Renal cortex interstitium (tissue), 11 donors: Measurements from ENCODE around the gene GATA2. TPM values are rescaled to one million over a fixed set of nuclear protein-coding genes. Genes with fewer than 3 reads are reported as not detected.

Experiments
- DNase-seq, 11 donors: peaks; one replicate each; pipeline ENCODE4 v3.0.0-alpha.2; 2013; ENCODE audit warnings: low read depth in 9 of 11, low spot score in 4 of 11; ENCODE audit errors: extremely low read depth in 1 of 11
- polyA plus RNA-seq, 3 donors: library from polyadenylated mRNA; unstranded; fragments of 120-200 nt; gene quantifications; one replicate each; pipeline ENCODE4 v1.2.1, GENCODE V29; 2013; ENCODE audit not compliant: insufficient read length in 3 of 3

GATA2 gene
- polyA plus RNA-seq, 3 donors: 22.5 to 56.7 (median 38.3) TPM

DNA sequence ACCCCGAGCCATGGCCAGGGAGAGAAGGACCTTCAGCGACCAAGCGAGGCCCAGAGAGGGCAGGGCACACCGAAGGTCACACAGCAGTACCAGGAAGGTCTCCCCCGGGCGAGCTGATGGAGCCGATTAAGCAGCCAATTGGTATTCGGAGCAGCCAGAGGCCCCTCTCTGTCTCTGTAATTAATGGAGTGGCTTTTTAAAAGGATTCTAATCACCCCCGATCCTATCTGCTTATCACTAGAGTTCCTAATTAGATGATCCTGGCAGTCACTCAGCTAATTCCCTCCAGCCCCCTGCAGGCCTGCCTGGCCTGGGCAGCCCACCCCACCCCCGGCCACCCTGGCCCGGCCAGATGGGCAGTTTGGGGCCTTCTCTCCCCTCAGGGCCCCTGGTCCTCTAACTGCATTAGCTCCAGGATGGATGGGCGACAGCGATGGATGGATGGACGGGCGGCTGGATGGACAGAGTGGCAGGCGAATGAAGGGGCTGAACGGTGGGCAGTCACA lies 24.7 kb downstream of the GATA2 start:
- DNase-seq: no peak

GRCh38 chr3:128466840-128467541 lies 26.0 kb downstream of the GATA2 start, which contains the start of gene DNAJB8:
TSS of gene DNAJB8 (minus strand) at chr3:128466890. CDS start at chr3:128463245, 3,645 bp downstream.
- DNase-seq: no peak

- DNase-seq: no peak
Measured at GRCh38 chr3:128464702-128465101, 28.3 kb downstream of the GATA2 start.

DNA sequence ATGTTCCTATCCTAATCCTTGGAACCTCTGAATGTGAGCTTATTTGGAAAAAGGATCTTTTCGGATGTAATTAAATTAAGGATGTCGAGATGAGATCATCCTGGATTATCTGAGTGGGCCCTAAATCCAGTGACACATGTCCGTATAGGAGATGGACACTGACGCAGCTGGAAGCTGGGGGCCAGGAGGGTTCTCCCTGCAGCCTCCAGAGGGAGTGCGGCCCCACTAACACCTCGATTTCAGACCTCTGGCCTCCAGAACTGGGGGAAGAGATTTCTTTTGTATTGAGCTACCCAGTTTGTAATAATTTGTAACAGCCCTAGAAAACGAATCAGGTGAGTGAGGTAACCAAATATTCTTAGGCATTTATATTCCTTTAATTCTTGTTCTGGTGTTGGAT lies 28.8 kb downstream of the GATA2 start:
- DNase-seq: no peak

DNA sequence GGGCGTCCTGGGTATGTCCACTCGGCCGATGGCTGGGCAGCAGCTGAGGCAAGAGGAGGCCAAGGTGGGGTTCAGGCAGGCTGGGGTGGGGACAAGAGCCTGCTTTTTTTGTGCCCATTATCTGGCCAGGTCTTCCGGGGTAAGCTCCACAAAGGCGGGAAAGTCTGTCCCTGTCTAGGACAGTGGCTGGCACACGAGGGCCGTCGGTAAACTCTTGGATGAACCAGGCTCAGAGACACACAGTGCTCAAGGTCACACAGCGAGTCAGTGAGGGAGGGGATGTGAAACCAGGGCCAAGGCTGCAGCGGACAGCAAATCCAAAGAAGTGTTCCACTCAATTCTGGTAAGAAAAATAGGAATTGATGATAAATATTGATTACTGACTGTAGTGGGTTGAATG lies 29.2 kb downstream of the GATA2 start:
- DNase-seq: no peak

- no peak for DNase-seq
Measured at GRCh38 chr3:128463354-128463753, 29.6 kb downstream of the GATA2 start.

- DNase-seq: no peak
Measured at GRCh38 chr3:128462931-128463330, 30.1 kb downstream of the GATA2 start.

DNA sequence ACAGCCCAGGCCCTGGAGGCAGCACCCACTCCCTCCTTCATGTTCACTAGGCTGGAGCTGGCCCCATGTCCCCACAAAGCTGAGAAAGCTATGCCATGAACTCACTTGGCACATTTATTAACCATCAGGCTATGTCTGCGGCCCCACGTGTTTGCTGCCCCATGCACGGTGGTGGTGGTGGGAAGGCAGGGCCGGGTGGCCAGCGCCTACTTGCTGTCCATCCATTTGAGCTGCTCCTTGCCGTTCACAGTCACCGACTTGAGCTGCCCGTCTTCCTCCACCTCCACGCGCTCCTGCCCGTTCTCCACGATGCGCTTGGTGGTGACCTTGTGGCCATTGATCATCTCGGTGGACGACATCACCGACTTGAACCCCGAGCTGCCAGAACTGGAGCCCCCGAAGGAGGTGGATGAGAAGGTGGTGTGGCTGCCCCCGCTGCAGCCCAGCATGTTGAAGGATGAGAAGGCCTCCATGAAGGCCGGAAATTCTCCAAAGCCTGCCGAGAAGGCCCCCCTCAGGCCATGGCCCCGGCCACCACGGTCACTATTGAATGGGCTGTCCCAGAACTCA lies 30.6 kb downstream of the GATA2 start:
- no peak for DNase-seq

DNA sequence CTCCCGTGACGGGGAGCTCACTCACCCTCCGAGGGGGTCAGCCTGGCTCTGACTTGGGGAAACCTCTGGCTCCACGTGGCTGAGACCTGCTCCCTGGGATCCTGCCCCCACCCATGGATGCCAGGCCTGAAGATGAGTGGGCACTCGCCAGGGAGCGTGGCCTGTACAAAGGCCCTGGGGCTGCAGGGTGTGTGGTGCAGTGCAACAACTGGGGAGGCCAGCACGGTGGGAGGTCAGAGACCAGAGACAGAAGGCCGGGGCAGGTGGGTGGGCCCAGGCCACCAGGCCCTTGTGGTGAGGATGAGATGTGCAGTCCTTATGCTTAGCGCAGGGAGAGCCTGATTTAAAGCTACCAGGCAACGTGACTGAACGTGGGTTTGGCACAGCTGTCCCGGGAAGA lies 31.3 kb downstream of the GATA2 start:
- DNase-seq: no peak

DNA sequence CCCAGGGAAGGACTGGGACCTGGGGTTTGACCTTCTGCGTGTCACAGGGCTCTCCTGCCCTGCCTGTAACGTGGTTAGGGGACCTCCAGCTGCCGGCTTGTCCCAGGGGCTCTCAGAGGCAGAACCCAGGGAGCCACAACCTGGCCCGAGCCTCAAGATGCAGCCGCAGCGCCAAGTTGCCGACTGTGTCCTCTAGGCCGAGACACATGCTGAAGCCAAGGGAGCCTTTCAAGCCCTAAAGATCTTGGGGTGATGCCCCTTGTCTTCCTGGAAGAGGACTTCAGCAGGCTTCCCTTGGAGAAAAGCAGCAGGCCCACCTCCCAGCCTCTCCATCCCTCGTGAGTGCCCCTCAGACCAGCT lies 33.6 kb downstream of the GATA2 start:
- no peak for DNase-seq

DNA sequence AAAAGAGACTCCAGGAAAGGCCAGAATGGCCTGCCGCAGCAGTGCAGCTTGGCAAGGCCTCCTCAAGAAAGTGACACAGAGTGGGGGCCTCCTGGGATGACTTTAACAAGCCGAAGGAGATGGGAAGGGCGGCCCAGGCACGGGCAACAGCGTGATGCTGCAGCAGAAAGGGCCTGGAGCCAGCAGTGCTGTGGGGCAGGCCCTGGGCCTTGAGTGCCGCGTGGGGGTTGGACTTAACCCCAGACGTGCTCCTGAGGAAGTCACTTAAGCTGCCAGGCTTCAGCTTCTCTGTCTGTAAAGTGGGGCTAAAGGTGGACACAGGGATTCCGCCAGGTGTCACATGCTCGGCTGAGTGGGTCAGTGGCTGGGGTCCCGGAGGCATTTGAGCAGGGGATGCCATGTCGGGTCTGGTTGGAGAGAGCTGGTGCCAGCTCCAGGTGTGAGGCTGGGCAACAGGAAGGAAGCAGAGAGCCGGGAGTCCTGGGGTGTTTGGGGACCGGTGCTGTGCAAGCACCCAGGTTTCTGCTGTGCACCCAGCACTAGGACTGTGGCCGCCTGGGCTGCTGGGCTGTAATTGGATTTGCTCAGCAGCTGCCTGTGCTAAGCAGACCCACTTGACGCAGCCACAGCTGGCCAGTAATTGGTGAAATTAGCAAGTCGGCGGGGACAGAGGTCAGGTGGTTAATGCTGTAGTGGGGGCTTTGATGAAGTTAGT lies 34.1 kb downstream of the GATA2 start:
- DNase-seq: no peak

DNA sequence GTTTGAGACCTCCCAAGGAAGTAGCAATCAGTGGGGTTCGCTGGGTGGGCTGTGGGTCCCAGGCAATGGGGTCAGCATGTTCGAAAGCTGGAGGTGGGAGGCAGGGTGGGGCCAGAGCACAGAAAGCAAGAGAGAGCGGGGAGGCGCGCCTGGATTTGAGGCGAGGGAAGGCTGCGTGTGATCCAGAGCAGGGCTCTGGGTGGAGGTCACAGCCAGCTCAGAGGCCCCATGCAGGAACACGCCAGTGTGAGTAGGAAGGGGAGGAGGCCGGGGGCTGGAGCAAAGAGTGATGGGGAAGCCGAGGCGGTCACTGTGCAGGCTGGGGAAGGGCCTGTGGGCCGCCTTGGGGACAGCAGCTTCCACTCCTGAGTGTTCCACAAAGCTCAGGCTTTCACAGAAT lies 35.1 kb downstream of the GATA2 start:
- DNase-seq: no peak

GRCh38 chr3:128456776-128457715 lies 36.0 kb downstream of the GATA2 start:
- peak in 2 of 11 donors; percentile 15 to 16 for DNase-seq

- DNase-seq: no peak
Measured at GRCh38 chr3:128455786-128456748, 36.9 kb downstream of the GATA2 start.

GRCh38 chr3:128455116-128455515 lies 37.9 kb downstream of the GATA2 start:
- DNase-seq: no peak

DNA sequence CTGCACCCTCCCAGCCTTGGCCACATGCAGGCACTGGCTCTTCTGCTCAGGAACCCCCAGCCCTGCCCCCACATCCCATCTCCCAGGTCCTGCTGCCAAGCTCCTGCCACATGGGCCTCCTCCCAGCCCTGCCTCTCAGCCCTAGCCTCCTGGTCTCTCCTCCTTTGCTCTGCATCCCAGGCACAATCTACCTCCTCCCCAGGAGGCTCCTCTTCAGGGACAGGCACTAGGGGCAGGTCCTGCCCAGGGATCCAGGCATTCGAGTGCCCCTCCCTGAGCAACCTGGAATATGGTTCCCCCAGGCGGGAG lies 38.7 kb downstream of the GATA2 start:
- no peak for DNase-seq

DNA sequence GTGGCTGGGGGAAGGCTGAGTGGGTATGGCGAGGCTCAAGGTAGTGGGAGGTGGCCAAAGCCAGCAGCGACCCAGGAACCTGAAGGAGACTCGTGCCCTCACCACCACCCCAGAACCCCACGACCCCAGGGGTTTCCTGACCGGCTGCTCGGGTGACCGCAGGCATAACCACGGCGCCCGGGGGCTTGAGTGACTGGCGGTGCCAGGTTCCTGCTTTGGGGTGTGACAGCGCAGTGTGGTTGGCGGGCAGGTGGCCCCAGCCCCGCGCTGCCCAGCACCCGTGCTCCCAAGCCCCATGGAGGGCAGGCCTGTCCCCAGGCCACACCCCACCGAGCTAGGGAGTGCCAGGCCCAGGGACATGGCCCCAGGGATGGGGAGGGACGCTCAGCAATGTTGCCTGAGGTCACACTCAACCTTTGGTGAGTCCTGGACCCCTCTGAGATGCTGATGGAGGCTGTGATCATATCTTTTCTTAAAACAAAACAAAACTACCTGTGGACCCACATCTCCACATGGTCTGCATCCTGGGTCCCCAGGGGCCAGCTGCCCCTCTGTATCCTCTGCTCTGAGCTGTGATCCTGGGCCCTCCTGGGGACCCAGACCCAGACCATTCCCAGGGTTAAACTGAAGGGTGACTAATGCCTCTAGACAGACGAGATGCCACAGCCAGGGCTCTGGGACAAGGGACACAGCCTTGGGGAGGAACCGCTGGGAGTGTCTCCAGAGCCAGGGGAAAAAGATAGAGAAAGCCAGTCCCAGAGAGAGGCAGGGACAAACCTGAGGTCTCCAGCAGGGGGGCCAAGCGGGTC lies 39.3 kb downstream of the GATA2 start:
- no peak for DNase-seq
